Mucosa of rectum (tissue), 2 donors: Measurements from ENCODE around the gene EIF3K.

Experiments used
- H3K27ac ChIP-seq, 2 donors: one replicate each; pipeline ENCODE4 v1.7.0; 2013; ENCODE audit warnings: inconsistent platforms in 2 of 2, low read depth in 2 of 2, low read length in 2 of 2
- H3K27me3 ChIP-seq, 2 donors: one replicate each; pipeline ENCODE4 v1.7.0; 2013; ENCODE audit warnings: low read length in 2 of 2; ENCODE audit not compliant: control insufficient read depth in 2 of 2, insufficient read depth in 2 of 2
- H3K36me3 ChIP-seq, 2 donors: one replicate each; pipeline ENCODE4 v1.7.0; 2013; ENCODE audit warnings: low read length in 2 of 2; ENCODE audit not compliant: control insufficient read depth in 2 of 2, insufficient read depth in 2 of 2
- H3K4me1 ChIP-seq, 2 donors: one replicate each; pipeline ENCODE4 v1.7.0; 2013; ENCODE audit warnings: low read length in 2 of 2, mild to moderate bottlenecking in 1 of 2; ENCODE audit not compliant: control insufficient read depth in 2 of 2, insufficient read depth in 2 of 2
- H3K4me3 ChIP-seq, 2 donors: one replicate each; pipeline ENCODE4 v1.7.0; 2013; ENCODE audit warnings: low read length in 2 of 2
- H3K9ac ChIP-seq, 2 donors: one replicate each; pipeline ENCODE4 v1.7.0; 2013; ENCODE audit warnings: low read length in 2 of 2, low read depth in 1 of 2, mild to moderate bottlenecking in 1 of 2
- H3K9me3 ChIP-seq, 2 donors: one replicate each; pipeline ENCODE4 v1.7.0; 2013; ENCODE audit warnings: low read length in 2 of 2; ENCODE audit not compliant: control insufficient read depth in 2 of 2
- donor health status: healthy.
- donor health status: Normal muscosa, but diverticular disease.

The EIF3K gene

DNA sequence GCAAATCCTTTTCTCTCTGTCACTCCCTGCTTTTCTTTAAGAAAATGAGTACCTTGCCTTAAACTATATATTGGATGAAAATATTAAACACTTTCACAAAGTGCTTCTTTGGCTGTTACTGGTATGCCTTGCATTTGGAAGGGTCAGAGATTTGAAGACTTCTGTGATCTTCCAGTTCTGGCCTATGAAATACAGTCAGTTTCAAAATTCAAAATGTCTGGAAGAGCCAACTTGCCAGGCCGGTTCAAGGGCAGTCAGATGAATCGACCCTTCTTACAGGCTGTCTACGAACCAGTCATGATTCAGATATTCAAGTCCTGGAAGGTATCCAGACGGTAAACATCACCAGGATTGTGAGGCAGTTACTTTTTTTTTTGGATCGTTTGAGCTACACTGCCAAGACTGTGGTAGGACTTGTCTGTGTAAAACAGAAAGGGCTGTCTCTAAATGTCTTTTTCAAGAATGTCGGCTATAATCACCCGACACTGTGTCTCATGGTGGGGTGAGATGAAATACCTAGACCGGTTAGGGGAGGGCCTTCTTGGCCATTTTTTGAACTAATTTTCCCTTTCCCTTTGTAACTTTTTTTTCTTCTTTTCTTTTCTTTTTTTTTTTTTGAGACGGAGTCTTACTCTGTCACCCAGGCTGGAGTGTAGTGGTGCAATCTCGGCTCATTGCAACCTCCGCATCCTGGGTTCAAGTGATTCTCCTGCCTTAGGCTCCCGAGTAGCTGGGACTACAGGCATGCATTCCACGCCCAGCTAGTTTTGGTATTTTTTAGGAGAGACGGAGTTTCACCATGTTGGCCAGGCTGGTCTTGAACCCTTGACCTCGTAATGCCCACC, 39.7 kb downstream of the EIF3K start:
- Histone ChIP-seq H3K36me3 (peaks cover 16 to 21% of the 10 kb centered on the region in 2 donors), H3K27ac (peak overlapping the region; percentile 78 to 81), H3K4me3 (peak overlapping the region in 1 of 2 donors; percentile 21), H3K9ac (peak overlapping the region; percentile 62 to 66), H3K9me3 (no peaks in the 10 kb centered on the region), H3K27me3 (no peaks in the 10 kb centered on the region), H3K4me1 (peaks cover 88 to 92% of the 10 kb centered on the region in 2 donors)

DNA sequence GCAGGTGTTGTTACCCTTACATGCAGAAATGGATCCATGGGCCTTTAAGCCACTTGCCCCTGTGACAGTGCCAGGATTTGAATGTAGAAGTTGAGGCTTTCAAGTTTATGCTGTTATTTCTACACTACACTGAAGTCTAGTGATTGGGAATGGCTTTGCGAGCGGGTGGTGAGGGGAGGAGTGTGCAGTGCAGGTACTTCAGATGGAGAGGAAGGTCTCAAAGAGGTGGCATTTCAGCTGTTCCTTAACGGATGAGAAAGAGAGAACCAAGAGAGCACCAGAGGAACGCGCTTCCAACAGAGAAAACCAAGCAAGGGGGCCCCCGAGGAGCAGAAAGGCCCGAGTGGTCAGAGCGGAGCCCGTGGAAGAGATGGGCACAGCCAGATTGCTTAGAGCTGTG, 41.7 kb downstream of the EIF3K start:
- Histone ChIP-seq H3K36me3 (peaks cover 16 to 23% of the 10 kb centered on the region in 2 donors), H3K9ac (peak overlapping the region; percentile 47 to 49)

DNA sequence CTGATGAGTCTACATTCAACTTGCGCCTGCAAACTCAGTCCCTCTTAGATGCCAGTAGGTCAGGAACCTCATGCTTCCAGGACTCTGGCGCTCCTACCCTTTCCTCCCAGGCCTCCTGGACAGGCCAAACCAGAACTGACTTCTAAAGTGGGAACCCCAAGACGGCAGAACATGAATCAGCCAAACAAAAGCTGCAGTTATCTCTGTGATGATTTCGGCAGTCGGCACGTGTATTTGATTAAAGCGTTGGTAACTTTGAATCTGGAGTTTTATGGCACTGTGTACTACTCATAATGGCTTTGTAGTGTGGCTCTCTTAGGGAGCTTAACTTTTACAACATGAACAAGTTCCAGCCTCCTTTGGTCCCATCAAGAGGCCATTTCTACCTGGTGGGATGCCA, 42.1 kb downstream of the EIF3K start:
- Histone ChIP-seq H3K27ac (peak overlapping the region; percentile 78 to 81), H3K27me3 (no peaks in the 10 kb centered on the region), H3K4me1 (peaks cover 89 to 93% of the 10 kb centered on the region in 2 donors), H3K4me3 (no peak overlapping the region), H3K36me3 (peaks cover 13 to 23% of the 10 kb centered on the region in 2 donors), H3K9ac (peak overlapping the region; percentile 47 to 49), H3K9me3 (no peaks in the 10 kb centered on the region)

More for the DNA sequence above, 41.7 kb downstream of the EIF3K start:
- H3K9me3 ChIP-seq, result no peaks in the 10 kb centered on the region
- H3K4me1 ChIP-seq, result peaks cover 88 to 92% of the 10 kb centered on the region in 2 donors
- H3K27ac ChIP-seq, result peak overlapping the region; percentile 78 to 81
- H3K27me3 ChIP-seq, result no peaks in the 10 kb centered on the region
- no peak overlapping the region for H3K4me3 ChIP-seq

DNA sequence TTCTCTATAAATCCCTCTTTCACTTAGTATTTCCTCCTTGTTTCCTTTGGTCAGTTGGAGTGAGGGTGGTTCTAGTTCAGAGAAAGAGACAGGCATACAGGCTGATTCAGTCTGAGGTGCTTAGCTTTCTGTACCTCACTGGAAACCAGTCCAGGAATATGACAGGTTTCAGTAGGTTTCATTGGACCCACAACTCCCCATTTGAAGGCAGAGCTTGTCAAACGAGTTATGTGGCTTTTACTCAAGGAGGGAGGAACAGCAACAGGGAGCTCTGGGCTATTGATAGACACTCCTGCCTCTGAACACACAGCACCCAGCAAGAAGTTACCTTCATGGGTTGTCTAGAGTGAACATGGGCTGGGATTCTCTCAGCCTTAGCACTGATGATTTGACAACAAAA, 43.0 kb downstream of the EIF3K start:
- peak overlapping the region; percentile 75 to 81 for H3K27ac ChIP-seq
- H3K4me3 ChIP-seq, result no peak overlapping the region
- peak overlapping the region; percentile 27 to 58 for H3K9ac ChIP-seq
- H3K36me3 ChIP-seq, result peaks cover 8 to 17% of the 10 kb centered on the region in 2 donors
- peaks cover 90 to 94% of the 10 kb centered on the region in 2 donors for H3K4me1 ChIP-seq
- H3K9me3 ChIP-seq, result no peaks in the 10 kb centered on the region
- no peaks in the 10 kb centered on the region for H3K27me3 ChIP-seq

DNA sequence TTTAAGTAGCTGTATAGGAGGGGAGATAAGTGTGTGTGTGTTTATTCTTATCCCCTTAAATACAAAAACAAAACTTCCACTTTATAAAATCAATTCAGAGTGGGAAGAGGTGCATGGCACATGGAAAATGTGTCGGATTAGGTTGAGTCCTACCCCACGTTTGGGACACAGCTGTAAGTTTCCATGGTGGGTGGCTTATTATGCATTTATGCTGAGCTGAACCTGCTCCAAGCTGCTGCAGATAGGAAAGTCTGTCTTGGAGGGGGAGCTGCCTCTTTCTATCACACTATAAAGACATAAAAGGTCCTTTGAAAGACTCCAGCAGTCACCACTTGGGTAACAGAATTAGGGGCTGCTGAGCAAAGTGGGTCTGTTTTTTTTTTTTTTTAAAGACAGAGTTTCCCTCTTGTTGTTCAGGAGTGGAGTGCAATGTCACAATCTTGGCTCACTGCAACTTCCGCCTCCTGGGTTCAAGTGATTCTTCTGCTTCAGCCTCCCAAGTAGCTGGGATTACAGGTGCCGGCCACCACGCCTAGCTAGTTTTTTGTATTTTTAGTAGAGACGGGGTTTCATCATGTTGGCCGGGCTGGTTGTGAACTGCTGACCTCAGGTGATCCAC, 43.7 kb downstream of the EIF3K start:
- Histone ChIP-seq H3K9ac (peak overlapping the region; percentile 27 to 58), H3K4me3 (no peak overlapping the region), H3K27ac (peak overlapping the region; percentile 75 to 81), H3K27me3 (no peaks in the 10 kb centered on the region), H3K4me1 (peaks cover 92 to 95% of the 10 kb centered on the region in 2 donors), H3K36me3 (peaks cover 7 to 15% of the 10 kb centered on the region in 2 donors), H3K9me3 (no peaks in the 10 kb centered on the region)

DNA sequence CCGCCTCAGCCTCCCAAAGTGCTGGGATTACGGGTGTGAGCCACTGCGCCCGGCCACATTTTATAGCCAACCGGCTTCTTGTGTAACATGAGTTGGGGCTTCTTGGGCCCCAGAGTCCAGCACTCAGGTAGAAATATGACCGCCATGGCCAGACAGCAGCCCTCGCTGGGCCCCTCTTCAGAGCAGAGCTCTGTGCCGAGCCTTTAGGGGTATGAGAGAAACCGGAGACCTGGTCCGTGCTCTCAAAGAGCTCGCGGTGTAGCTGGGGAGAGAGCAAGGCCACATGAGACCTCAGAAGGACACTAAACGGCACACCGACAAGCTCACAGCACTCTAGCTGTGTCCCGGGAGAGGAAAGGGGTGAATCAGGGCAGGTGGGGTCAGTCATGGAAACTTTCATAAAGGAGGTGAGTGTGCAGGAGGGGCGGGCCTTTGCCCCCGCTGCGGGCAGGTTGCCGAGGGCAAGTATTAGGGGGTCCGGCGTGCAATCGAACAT, 44.2 kb downstream of the EIF3K start:
- Histone ChIP-seq H3K4me3 (no peak overlapping the region), H3K27me3 (no peaks in the 10 kb centered on the region), H3K27ac (peak overlapping the region; percentile 79 to 85), H3K36me3 (peaks cover 9 to 15% of the 10 kb centered on the region in 2 donors), H3K9ac (peak overlapping the region in 1 of 2 donors; percentile 15), H3K4me1 (peaks cover 92 to 95% of the 10 kb centered on the region in 2 donors), H3K9me3 (no peaks in the 10 kb centered on the region)

DNA sequence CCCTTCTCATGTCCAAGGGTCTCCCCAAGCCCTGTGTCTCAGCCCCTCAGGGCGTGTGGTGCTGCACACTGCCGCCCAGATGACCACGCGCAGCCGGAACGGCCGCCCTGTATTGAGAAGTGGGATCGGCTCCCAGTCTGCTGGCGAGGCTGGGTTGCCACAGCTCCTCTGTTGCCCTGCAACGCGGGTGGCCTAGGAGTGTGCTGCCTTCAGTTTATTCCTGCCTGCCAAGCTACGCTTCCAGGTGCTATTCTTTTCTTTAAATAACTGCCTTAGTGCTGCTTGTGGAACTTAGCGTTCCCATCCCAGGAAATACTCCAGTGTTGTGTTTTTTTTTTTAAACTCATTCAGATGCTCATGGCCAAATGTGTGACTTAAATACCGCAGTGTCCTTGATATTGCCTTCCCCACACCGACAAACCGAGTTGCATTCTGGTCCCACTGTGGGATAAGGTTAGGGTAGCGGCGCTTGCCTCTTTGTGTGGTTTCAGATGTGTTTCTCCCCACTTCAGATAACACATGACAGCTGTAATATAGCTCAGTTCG, 45.0 kb downstream of the EIF3K start:
- Histone ChIP-seq H3K27me3 (no peaks in the 10 kb centered on the region), H3K9me3 (no peaks in the 10 kb centered on the region), H3K36me3 (peaks cover 9 to 18% of the 10 kb centered on the region in 2 donors), H3K27ac (peak overlapping the region; percentile 79 to 85), H3K4me1 (peaks cover 89 to 95% of the 10 kb centered on the region in 2 donors), H3K9ac (peak overlapping the region in 1 of 2 donors; percentile 57), H3K4me3 (no peak overlapping the region)

DNA sequence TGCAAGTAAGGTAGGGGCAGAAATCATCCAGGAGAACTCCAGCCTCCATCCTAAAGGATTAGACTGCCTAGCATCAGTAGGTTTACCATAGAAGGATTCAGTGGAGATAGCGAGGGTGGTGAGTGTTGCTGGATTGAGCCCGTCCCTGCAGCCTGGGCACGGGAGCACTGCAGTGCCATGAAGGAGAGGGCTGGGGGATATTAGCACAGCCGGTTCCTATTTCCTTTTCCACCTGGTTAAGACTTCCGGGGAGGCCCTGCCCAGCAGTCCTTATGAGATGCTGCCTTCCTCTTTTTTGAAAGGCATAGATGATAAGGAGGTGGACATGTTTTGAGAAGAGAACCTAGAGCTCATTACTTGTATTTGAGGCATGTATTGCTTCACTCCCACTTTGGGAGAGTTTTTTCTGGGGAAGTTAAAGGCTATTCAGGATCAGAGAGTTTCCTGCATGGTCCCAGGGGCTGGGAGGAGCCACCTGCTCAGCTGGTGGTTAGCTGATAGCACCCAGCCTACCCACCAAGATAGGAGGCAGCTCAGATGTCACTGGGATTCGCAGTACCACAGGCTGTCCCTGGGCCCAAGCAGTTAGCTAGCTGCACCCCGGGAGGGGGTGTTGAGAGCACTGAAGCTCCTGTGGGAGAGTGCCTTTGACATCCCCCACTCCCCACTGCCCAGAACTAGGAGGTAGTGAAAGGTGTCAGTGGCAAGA, 45.7 kb downstream of the EIF3K start:
- no peaks in the 10 kb centered on the region for H3K27me3 ChIP-seq
- H3K9me3 ChIP-seq, result no peaks in the 10 kb centered on the region
- peaks cover 89 to 95% of the 10 kb centered on the region in 2 donors for H3K4me1 ChIP-seq
- H3K36me3 ChIP-seq, result peaks cover 12 to 23% of the 10 kb centered on the region in 2 donors
- peak overlapping the region; percentile 79 to 85 for H3K27ac ChIP-seq
- H3K9ac ChIP-seq, result peak overlapping the region in 1 of 2 donors; percentile 57
- H3K4me3 ChIP-seq, result peak overlapping the region in 1 of 2 donors; percentile 1

DNA sequence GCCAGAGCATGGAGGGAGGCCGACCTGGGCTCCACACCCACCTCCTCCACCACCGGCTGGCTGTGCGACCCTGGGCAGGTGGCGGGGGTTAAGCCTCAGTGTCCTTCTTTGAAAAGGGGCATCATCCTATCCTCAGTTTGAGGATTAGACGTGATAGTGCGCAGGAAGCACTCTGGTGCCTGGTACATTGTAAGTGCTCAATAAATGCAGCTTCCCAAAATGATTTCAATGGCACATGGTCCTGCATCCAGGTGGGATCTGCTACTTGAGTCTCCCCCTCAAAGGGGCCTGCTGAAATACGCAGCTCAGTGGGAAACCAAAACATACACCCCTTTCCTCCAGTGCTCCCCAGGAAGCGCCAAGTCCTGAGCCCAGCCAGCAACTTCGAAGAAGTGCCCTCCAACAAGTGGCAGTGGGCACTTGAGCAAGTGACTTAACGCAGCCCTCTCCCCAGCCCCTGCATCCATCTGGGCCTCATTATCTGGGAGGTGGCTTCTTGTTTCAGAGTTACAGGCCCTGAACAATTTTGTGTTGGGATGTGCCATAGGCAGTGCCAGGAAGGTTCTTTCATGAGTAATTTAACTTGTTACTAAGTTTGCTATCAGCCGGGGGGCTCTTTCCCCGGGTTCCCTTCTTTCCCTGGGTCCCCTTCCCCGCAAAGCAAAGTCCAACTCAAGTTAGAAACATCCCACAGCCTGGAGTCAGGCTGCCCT, 46.4 kb downstream of the EIF3K start:
- Histone ChIP-seq H3K4me3 (peak overlapping the region in 1 of 2 donors; percentile 1), H3K27ac (peak overlapping the region; percentile 79 to 85), H3K9me3 (no peaks in the 10 kb centered on the region), H3K27me3 (no peaks in the 10 kb centered on the region), H3K4me1 (peaks cover 90 to 96% of the 10 kb centered on the region in 2 donors), H3K36me3 (peaks cover 12 to 26% of the 10 kb centered on the region in 2 donors), H3K9ac (peak overlapping the region; percentile 57 to 65)
